Ovary (tissue), 3 donors: Measurements from ENCODE around the gene DIPK2A.

Experiments used
- CTCF ChIP-seq, 3 donors: fragments of 450-650 bp in 2 of 3; fragments of 200-600 bp in 1 of 3; IDR thresholded peaks; one replicate each; pipeline versions ENCODE4 v1.5.1 to v1.8.0; 2016 to 2022; ENCODE audit warnings: antibody characterized with exemption in 3 of 3, mild to moderate bottlenecking in 1 of 3
- EP300 ChIP-seq: sonication (generic); formaldehyde crosslinking; IDR thresholded peaks from one replicate; pipeline ENCODE4 v1.6.1; 2017; ENCODE audit warnings: antibody characterized with exemption
- POLR2A ChIP-seq: fragments of 450-650 bp; IDR thresholded peaks from one replicate; pipeline ENCODE4 v1.6.1; 2017; ENCODE audit warnings: antibody characterized with exemption, mild to moderate bottlenecking, moderate library complexity
- donor health status: DM: no; HTN: no; CAD: no.

GRCh38 chr3:143956838-143957237 is 14.8 kb upstream of the DIPK2A start:
- no peak for TF ChIP-seq CTCF (IDR thresholded peaks at IDR 0.05)
- no peak for TF ChIP-seq POLR2A
- no peak for TF ChIP-seq EP300
